OCI-LY3 (cell line): Measurements from ENCODE around the gene CERT1.

Experiments used
- H2AFZ ChIP-seq: fragments of 200-600, 300-600 bp; shearing (Covaris generic); 2 replicates; pipeline ENCODE4 v1.6.0; 2014; ENCODE audit warnings: antibody characterized with exemption, low read depth, low read length
- H3K27ac ChIP-seq: fragments of 200-600, 300-600 bp; sonication (generic); 2 replicates; pipeline ENCODE4 v1.5.1; 2014; ENCODE audit warnings: mild to moderate bottlenecking, low read length, moderate library complexity, mixed read lengths
- H3K27me3 ChIP-seq: fragments of 200-600, 300-600 bp; sonication (generic); 2 replicates; pipeline ENCODE4 v1.6.1; 2014; ENCODE audit warnings: low read depth, low read length, mixed read lengths
- H3K36me3 ChIP-seq: fragments of 200-600, 300-600 bp; sonication (generic); replicated peaks from 2 replicates; pipeline ENCODE3; 2014; ENCODE audit warnings: low read depth, low read length, mixed read lengths
- H3K4me1 ChIP-seq: fragments of 300-600, 200-600 bp; sonication (generic); 2 replicates; pipeline ENCODE4 v1.6.1; 2014; ENCODE audit warnings: low read length, mixed read lengths
- H3K4me2 ChIP-seq: fragments of 200-600, 300-600 bp; sonication (generic); 2 replicates; pipeline ENCODE4 v1.6.1; 2014; ENCODE audit warnings: low read length, mixed read lengths
- H3K4me3 ChIP-seq: fragments of 300-600, 200-600 bp; sonication (generic); 2 replicates; pipeline ENCODE4 v1.5.1; 2014; ENCODE audit warnings: antibody characterized with exemption, mild to moderate bottlenecking, low read length, moderate library complexity
- H3K79me2 ChIP-seq: fragments of 300-600, 200-600 bp; shearing (Covaris generic); 2 replicates; pipeline ENCODE4 v1.6.1; 2014; ENCODE audit warnings: mild to moderate bottlenecking, low read length, mixed read lengths
- H3K9ac ChIP-seq: fragments of 300-600, 200-600 bp; shearing (Covaris generic); 2 replicates; pipeline ENCODE4 v1.6.0; 2014; ENCODE audit warnings: mild to moderate bottlenecking, low read length, moderate library complexity
- H3K9me3 ChIP-seq: fragments of 200-600, 300-600 bp; shearing (Covaris generic); 2 replicates; pipeline ENCODE4 v1.6.1; 2014; ENCODE audit warnings: low read length, mixed read lengths; ENCODE audit not compliant: insufficient read depth
- H4K20me1 ChIP-seq: fragments of 200-600, 300-600 bp; sonication (generic); 2 replicates; pipeline ENCODE4 v1.6.1; 2016; ENCODE audit warnings: low read length, mixed read lengths; ENCODE audit not compliant: insufficient read depth
- CTCF ChIP-seq: fragments of 200-600, 300-600 bp; sonication (generic); IDR thresholded peaks from 2 replicates; pipeline ENCODE4 v1.5.1; 2014; ENCODE audit warnings: antibody characterized with exemption, low read length, low read depth
- EZH2phosphoT487 ChIP-seq: fragments of 200-600 bp; shearing (Covaris generic); IDR thresholded peaks from 2 replicates; pipeline ENCODE4 v1.6.1; 2018; ENCODE audit warnings: antibody characterized with exemption, mixed run types, low read depth

CERT1 gene

GRCh38 chr5:75435096-75435495 is 76.3 kb downstream of the CERT1 start:
- Histone ChIP-seq H3K36me3 (no peaks in the 10 kb centered on the region), H3K79me2 (peaks cover 6% of the 10 kb centered on the region; the same call in 1 of the 2 replicates), H3K27ac (no peak overlapping the region), H3K9ac (no peak overlapping the region), H3K9me3 (no peaks in the 10 kb centered on the region), H3K4me1 (peaks cover 30% of the 10 kb centered on the region), H4K20me1 (no peaks in the 10 kb centered on the region; the same call in 1 of the 2 replicates), H3K27me3 (no peaks in the 10 kb centered on the region), H2AFZ (no peak overlapping the region), H3K4me2 (no peak overlapping the region), H3K4me3 (no peak overlapping the region)
- no peak for TF ChIP-seq CTCF
- TF ChIP-seq EZH2phosphoT487, result no peak

GRCh38 chr5:75433814-75434506 is 77.5 kb downstream of the CERT1 start:
- Histone ChIP-seq H2AFZ (no peak overlapping the region), H3K27ac (no peak overlapping the region), H3K36me3 (no peaks in the 10 kb centered on the region), H3K27me3 (no peaks in the 10 kb centered on the region), H3K79me2 (peaks cover 3% of the 10 kb centered on the region; the same call in 1 of the 2 replicates), H3K4me3 (no peak overlapping the region), H3K4me1 (peaks cover 19% of the 10 kb centered on the region), H3K9ac (no peak overlapping the region), H4K20me1 (no peaks in the 10 kb centered on the region; the same call in 1 of the 2 replicates), H3K9me3 (no peaks in the 10 kb centered on the region), H3K4me2 (no peak overlapping the region)
- TF ChIP-seq EZH2phosphoT487 (no peak), CTCF (no peak)

GRCh38 chr5:75414241-75414640 is 97.2 kb downstream of the CERT1 start:
- Histone ChIP-seq H3K4me3 (no peak overlapping the region), H3K27ac (no peak overlapping the region), H3K79me2 (no peaks in the 10 kb centered on the region), H3K4me1 (no peaks in the 10 kb centered on the region), H3K36me3 (peaks cover 14% of the 10 kb centered on the region), H3K27me3 (no peaks in the 10 kb centered on the region), H2AFZ (no peak overlapping the region), H4K20me1 (no peaks in the 10 kb centered on the region), H3K9ac (no peak overlapping the region), H3K4me2 (no peak overlapping the region), H3K9me3 (no peaks in the 10 kb centered on the region)
- TF ChIP-seq CTCF, result no peak
- TF ChIP-seq EZH2phosphoT487, result no peak

GRCh38 chr5:75412111-75412990 is 99.1 kb downstream of the CERT1 start:
- TF ChIP-seq EZH2phosphoT487, result no peak
- no peak for TF ChIP-seq CTCF
- peaks cover 6% of the 10 kb centered on the region for H3K36me3 ChIP-seq
- no peaks in the 10 kb centered on the region for H3K9me3 ChIP-seq
- no peaks in the 10 kb centered on the region for H3K4me1 ChIP-seq
- no peak overlapping the region for H3K4me2 ChIP-seq
- H3K4me3 ChIP-seq, result no peak overlapping the region
- H3K79me2 ChIP-seq, result no peaks in the 10 kb centered on the region
- no peak overlapping the region for H2AFZ ChIP-seq
- H3K27me3 ChIP-seq, result no peaks in the 10 kb centered on the region
- no peak overlapping the region for H3K27ac ChIP-seq
- H4K20me1 ChIP-seq, result no peaks in the 10 kb centered on the region
- no peak overlapping the region for H3K9ac ChIP-seq
